ENCODE measurements around the gene ABCC6. TPM values are rescaled to one million over a fixed set of nuclear protein-coding genes. Genes with fewer than 3 reads are reported as not detected.

ABCC6 gene
- polyA plus RNA-seq, 1 of the 3 experiments (the other 2 are of a cell fraction): 0.71 TPM

- Histone ChIP-seq H3K4me3 (ENCODE audit: low read depth in 2 of 2, low read length in 1 of 2) (no peak overlapping the region), H4K20me1 (ENCODE audit: insufficient read depth) (no peaks in the 10 kb centered on the region), H2AFZ (ENCODE audit: low read depth) (no peak overlapping the region), H3K9ac (no peak overlapping the region), H3K9me2 (no peaks in the 10 kb centered on the region), H3K27ac (ENCODE audit: low read depth in 2 of 2, low read length in 1 of 2) (no peak overlapping the region), H3K9me3 (no peaks in the 10 kb centered on the region), H3F3A (replicated peaks; ENCODE audit: insufficient read depth) (no peaks in the 10 kb centered on the region), H3K27me3 (ENCODE audit: insufficient read depth) (no peaks in the 10 kb centered on the region), H3K4me2 (no peak overlapping the region), H3K4me1 (ENCODE audit: control insufficient read depth in 1 of 2, insufficient read depth in 2 of 2, low read depth in 1 of 2, low read length in 1 of 2) (peaks cover 0 to 28% of the 10 kb centered on the region in 2 experiments; a peak in 1 of 4 replicates), H3K36me3 (replicated peaks in 1 of 2; ENCODE audit: control insufficient read depth in 1 of 2, insufficient read depth in 2 of 2, low read length in 1 of 2) (no peaks in the 10 kb centered on the region), H3K79me2 (ENCODE audit: insufficient read depth) (no peaks in the 10 kb centered on the region)
- DNase-seq: no peak
- TF ChIP-seq GATA2 (CRISPR knock-in tag; IDR thresholded peaks at IDR 0.05) (no peak), POLR2AphosphoS5 (IDR thresholded peaks at IDR 0.05; ENCODE audit: low read depth, low read length) (no peak), RAD21 (IDR thresholded peaks at IDR 0.05; ENCODE audit: low read length) (no peak), TCF12 (IDR thresholded peaks at IDR 0.05) (no peak), MEF2A (IDR thresholded peaks at IDR 0.05; ENCODE audit: borderline replicate concordance, low read depth) (no peak)
- ChIA-PET CTCF (no interaction called here), POLR2A (no interaction called here)
- 91% methylated on average over 8 of the region's 8 CpGs for WGBS (ENCODE audit: low lambda C conversion rate)
These were observed 72.0 kb downstream of the ABCC6 start for GRCh38 chr16:16151315-16151714.

- Histone ChIP-seq H3K4me1 (ENCODE audit: control insufficient read depth in 1 of 2, insufficient read depth in 2 of 2, low read depth in 1 of 2, low read length in 1 of 2) (peaks cover 0 to 33% of the 10 kb centered on the region in 2 experiments; a peak in 1 of 4 replicates), H3K4me3 (ENCODE audit: low read depth in 2 of 2, low read length in 1 of 2) (no peak overlapping the region), H3F3A (replicated peaks; ENCODE audit: insufficient read depth) (no peaks in the 10 kb centered on the region), H2AFZ (ENCODE audit: low read depth) (no peak overlapping the region), H3K27me3 (ENCODE audit: insufficient read depth) (no peaks in the 10 kb centered on the region), H3K9ac (no peak overlapping the region), H3K4me2 (no peak overlapping the region), H3K9me3 (no peaks in the 10 kb centered on the region), H3K27ac (ENCODE audit: low read depth in 2 of 2, low read length in 1 of 2) (peak overlapping the region in 1 of 2 experiments; percentile 86; a peak in 2 of 4 replicates), H3K36me3 (replicated peaks in 1 of 2; ENCODE audit: control insufficient read depth in 1 of 2, insufficient read depth in 2 of 2, low read length in 1 of 2) (no peaks in the 10 kb centered on the region), H3K9me2 (no peaks in the 10 kb centered on the region), H4K20me1 (ENCODE audit: insufficient read depth) (no peaks in the 10 kb centered on the region), H3K79me2 (ENCODE audit: insufficient read depth) (no peaks in the 10 kb centered on the region)
- CTCF ChIA-PET: no interaction called here
- 94% methylated on average over 4 of the region's 4 CpGs for WGBS (ENCODE audit: low lambda C conversion rate)
- POLR2A ChIA-PET: interaction anchor here (1.2 kb wide), 1 partner anchor 24 kb away, joined by 4 read pairs; no protein-coding TSS in a partner anchor
- TF ChIP-seq IRF3 (IDR thresholded peaks at IDR 0.05; ENCODE audit: low read depth, low read length) (no peak), NFIC (IDR thresholded peaks at IDR 0.05; ENCODE audit: borderline replicate concordance) (no peak)
- DNase-seq: no peak
These were observed 72.5 kb downstream of the ABCC6 start for GRCh38 chr16:16150878-16151152.

- no peaks in the 10 kb centered on the region for H3K9me3 ChIP-seq
- H3K4me2 ChIP-seq: no peak overlapping the region
- peaks cover 0 to 2% of the 10 kb centered on the region in 2 experiments for H3K36me3 ChIP-seq (replicated peaks in 1 of 2; ENCODE audit: control insufficient read depth in 1 of 2, insufficient read depth in 2 of 2, low read length in 1 of 2)
- no peaks in the 10 kb centered on the region for H3K79me2 ChIP-seq (ENCODE audit: insufficient read depth)
- H3K4me1 ChIP-seq (ENCODE audit: control insufficient read depth in 1 of 2, insufficient read depth in 2 of 2, low read depth in 1 of 2, low read length in 1 of 2): peaks cover 0 to 39% of the 10 kb centered on the region in 2 experiments; a peak in 1 of 4 replicates
- no peak overlapping the region for H3K9ac ChIP-seq
- no peaks in the 10 kb centered on the region for H3K9me2 ChIP-seq
- WGBS (ENCODE audit: low lambda C conversion rate): 47% methylated on average over 16 of the region's 28 CpGs
- H4K20me1 ChIP-seq (ENCODE audit: insufficient read depth): no peaks in the 10 kb centered on the region
- H3K27me3 ChIP-seq (ENCODE audit: insufficient read depth): no peaks in the 10 kb centered on the region
- TF ChIP-seq IRF3 (IDR thresholded peaks at IDR 0.05; ENCODE audit: low read depth, low read length) (no peak), RCOR1 (IDR thresholded peaks at IDR 0.05; ENCODE audit: low read length) (peak; percentile 11; the same call in 1 of the 2 replicates), POLR2AphosphoS5 (IDR thresholded peaks at IDR 0.05; ENCODE audit: low read depth, low read length) (0 out of 2 replicates have a peak, but pooled peaks have one; percentile 8), EZH2phosphoT487 (IDR thresholded peaks at IDR 0.05; ENCODE audit: borderline replicate concordance, low read depth) (no peak), FOXJ3 (CRISPR knock-in tag; IDR thresholded peaks at IDR 0.05) (0 out of 2 replicates have a peak, but pooled peaks have one; percentile 46), MXI1 (IDR thresholded peaks at IDR 0.05; ENCODE audit: low read depth, low read length) (peak; percentile 71), FOXM1 (IDR thresholded peaks at IDR 0.05; ENCODE audit: low read depth) (no peak)
- POLR2A ChIA-PET: interaction anchor here (1.2 kb wide), 1 partner anchor 25 kb away, joined by 4 read pairs; no protein-coding TSS in a partner anchor
- no peaks in the 10 kb centered on the region for H3F3A ChIP-seq (replicated peaks; ENCODE audit: insufficient read depth)
- CTCF ChIA-PET: interaction anchor here (0.7 to 0.9 kb wide), 3 partner anchors 13 to 44 kb away, joined by 3 to 5 read pairs (median 3); no protein-coding TSS in a partner anchor
- H3K4me3 ChIP-seq (ENCODE audit: low read depth in 2 of 2, low read length in 1 of 2): no peak overlapping the region
- peak; percentile 84 for DNase-seq
- no peak overlapping the region for H2AFZ ChIP-seq (ENCODE audit: low read depth)
- H3K27ac ChIP-seq (ENCODE audit: low read depth in 2 of 2, low read length in 1 of 2): peak overlapping the region in 1 of 2 experiments; percentile 86; a peak in 2 of 4 replicates
These were observed 73.0 kb downstream of the ABCC6 start for GRCh38 chr16:16150117-16150877.

Data from SK-N-SH (cell line).